Measurements from ENCODE around the gene IL3.

- no peak for TF ChIP-seq YY1 (IDR thresholded peaks at IDR 0.05; ENCODE audit: low read depth)
- no peak for TF ChIP-seq EP300 (IDR thresholded peaks at IDR 0.05; ENCODE audit: borderline replicate concordance)
Measured at GRCh38 chr5:132016721-132017250, 43.7 kb upstream of the IL3 start.

Data from Ishikawa (cell line).